HG02610 (cell line): ENCODE data around the gene ACVR1C.
A peak's percentile ranks its signal among the peaks of the same experiment; 100 is the strongest.
"Not testable (repeated sequence)": the region's sequence is repeated elsewhere in the genome, so short reads cannot be mapped to it uniquely, and the experiment has no call there.

Experiments
- ATAC-seq: cut with Tn5 transposase; IDR thresholded peaks from one replicate; pipeline ENCODE4 v1.9.1; 2021; ENCODE audit warnings: mild to moderate bottlenecking, moderate library complexity; ENCODE audit not compliant: unreplicated experiment

The ACVR1C gene

GRCh38 chr2:157587576-157587975, 41.1 kb downstream of the ACVR1C start:
- ATAC-seq, result no peak

GRCh38 chr2:157574165-157574564, 54.5 kb downstream of the ACVR1C start:
- no peak for ATAC-seq

GRCh38 chr2:157572725-157573124, 55.9 kb downstream of the ACVR1C start:
- ATAC-seq, result no peak

- ATAC-seq, result not testable (repeated sequence)
These were observed 62.0 kb downstream of the ACVR1C start for GRCh38 chr2:157566623-157567022.

- not testable (repeated sequence) for ATAC-seq
These were observed 62.6 kb downstream of the ACVR1C start for GRCh38 chr2:157566113-157566512.

- ATAC-seq, result no peak
These were observed 63.1 kb downstream of the ACVR1C start for GRCh38 chr2:157565550-157565949.

- no peak for ATAC-seq
These were observed 68.8 kb downstream of the ACVR1C start for GRCh38 chr2:157559890-157560289.

- no peak for ATAC-seq
These were observed 69.2 kb downstream of the ACVR1C start for GRCh38 chr2:157559461-157559860.

- ATAC-seq, result no peak
These were observed 69.6 kb downstream of the ACVR1C start for GRCh38 chr2:157559061-157559460.

- ATAC-seq, result no peak
These were observed 70.9 kb downstream of the ACVR1C start for GRCh38 chr2:157557770-157558169.

GRCh38 chr2:157540102-157540501, 88.6 kb downstream of the ACVR1C start:
- ATAC-seq, result no peak

GRCh38 chr2:157538064-157538463, 90.6 kb downstream of the ACVR1C start:
- ATAC-seq, result no peak

GRCh38 chr2:157536815-157537214, 91.8 kb downstream of the ACVR1C start:
- ATAC-seq, result no peak

- no peak for ATAC-seq
These were observed 99.5 kb downstream of the ACVR1C start for GRCh38 chr2:157528963-157529751.

GRCh38 chr2:157526070-157526469, 102.6 kb downstream of the ACVR1C start:
- ATAC-seq, result no peak

- ATAC-seq, result peak; percentile 67
These were observed 105.1 kb downstream of the ACVR1C start for GRCh38 chr2:157523270-157524247.

GRCh38 chr2:157514966-157515365, 113.7 kb downstream of the ACVR1C start:
- not testable (repeated sequence) for ATAC-seq

GRCh38 chr2:157509744-157510143, 118.9 kb downstream of the ACVR1C start:
- no peak for ATAC-seq

GRCh38 chr2:157508676-157509075, 120.0 kb downstream of the ACVR1C start:
- ATAC-seq, result no peak

- ATAC-seq, result no peak
These were observed 122.1 kb downstream of the ACVR1C start for GRCh38 chr2:157506586-157506985.

GRCh38 chr2:157504623-157505022, 124.0 kb downstream of the ACVR1C start:
- ATAC-seq, result no peak

- ATAC-seq, result peak; percentile 39
These were observed 127.6 kb downstream of the ACVR1C start for GRCh38 chr2:157501026-157501425.
